HG03575 (cell line): Measurements from ENCODE around the gene TRIM6.
"Not testable (repeated sequence)": the region's sequence is repeated elsewhere in the genome, so short reads cannot be mapped to it uniquely, and the experiment has no call there.

Experiments
- ATAC-seq: cut with Tn5 transposase; IDR thresholded peaks from one replicate; pipeline ENCODE4 v1.9.1; 2021; ENCODE audit not compliant: unreplicated experiment, insufficient number of reproducible peaks, low FRiP score; ENCODE audit errors: extremely low read depth

Gene TRIM6

DNA sequence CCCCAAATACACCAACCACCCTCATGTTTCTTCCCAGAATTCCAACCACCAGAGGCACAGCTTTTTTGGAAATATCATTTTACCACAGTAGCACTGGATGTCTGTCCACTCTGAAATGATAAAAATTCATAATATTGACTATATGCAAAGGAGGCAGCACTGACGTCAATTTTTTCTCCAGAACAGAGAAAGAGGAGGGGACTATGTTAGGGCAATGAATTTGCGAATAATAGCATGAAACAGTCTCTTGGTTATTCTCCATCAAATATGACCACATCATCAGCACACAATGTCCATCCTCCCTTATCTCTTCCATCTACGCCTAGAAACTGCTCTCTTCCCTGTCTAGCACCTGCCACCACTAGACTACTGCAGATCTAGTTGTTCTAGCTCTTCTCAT, 49.7 kb downstream of the TRIM6 start:
- ATAC-seq, result no peak

GRCh38 chr11:5655474-5655873, 59.0 kb downstream of the TRIM6 start:
- ATAC-seq, result no peak

DNA sequence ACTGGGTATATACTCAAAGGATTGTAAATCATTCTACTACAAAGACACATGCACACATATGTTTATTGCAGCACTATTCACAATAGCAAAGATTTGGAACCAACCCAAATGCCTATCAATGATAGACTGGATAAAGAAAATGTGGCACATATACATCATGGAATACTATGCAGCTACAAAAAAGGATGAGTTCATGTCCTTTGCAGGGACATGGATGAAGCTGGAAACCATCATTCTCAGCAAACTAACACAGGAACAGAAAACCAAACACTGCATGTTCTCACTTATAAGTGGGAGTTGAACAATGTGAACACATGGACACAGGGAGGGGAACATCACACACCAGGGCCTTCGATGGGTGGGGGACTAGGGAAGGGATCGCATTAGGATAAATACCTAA, 60.5 kb downstream of the TRIM6 start:
- ATAC-seq, result not testable (repeated sequence)

DNA sequence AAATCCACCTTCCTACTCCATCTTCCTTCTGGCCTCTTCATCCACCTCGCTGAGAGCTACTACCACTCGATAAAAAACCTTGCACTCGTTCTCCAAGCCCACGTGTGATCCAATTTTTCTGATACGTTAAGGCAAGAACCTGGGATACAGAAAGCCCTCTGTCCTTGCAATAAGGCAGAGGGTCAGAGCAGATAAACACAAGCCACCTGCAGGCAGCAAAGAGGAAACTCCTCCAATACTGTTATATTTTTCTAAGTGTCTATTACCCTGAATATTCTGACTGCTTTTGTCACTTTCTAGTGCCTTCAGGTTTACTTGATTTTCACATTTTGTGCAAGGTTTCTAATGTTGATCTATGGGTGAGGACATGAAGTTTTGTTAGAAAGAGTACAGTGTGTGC, 61.9 kb downstream of the TRIM6 start:
- no peak for ATAC-seq
